HL-60 (cell line): Measurements from ENCODE around the gene HES6.

Source experiments
- DNase-seq, 2 experiments: peaks; one replicate each; pipeline ENCODE4 v3.0.0-alpha.2; 2010 to 2020; ENCODE audit warnings: low read depth in 1 of 2, low spot score in 1 of 2
- H3K27ac ChIP-seq: fragments of 250-450 bp; sonication (Bioruptor Pico); replicated peaks from 2 replicates; pipeline ENCODE4 v1.5.1; 2020; ENCODE audit warnings: mild to moderate bottlenecking, moderate library complexity
- H3K27me3 ChIP-seq: fragments of 250-450 bp; sonication (Bioruptor Pico); 2 replicates; pipeline ENCODE4 v1.5.1; 2021; ENCODE audit warnings: mild to moderate bottlenecking, moderate library complexity; ENCODE audit not compliant: insufficient read depth, poor library complexity, severe bottlenecking
- H3K4me3 ChIP-seq: replicated peaks from 2 replicates; pipeline ENCODE4 v1.5.1; 2011; ENCODE audit warnings: mild to moderate bottlenecking, control low read depth, low read length; ENCODE audit not compliant: insufficient read depth
- CTCF ChIP-seq: IDR thresholded peaks from one replicate; pipeline ENCODE4 v1.5.1; 2011; ENCODE audit warnings: low read length, control low read depth, inconsistent platforms; ENCODE audit not compliant: insufficient read depth
- GABPA ChIP-seq: IDR thresholded peaks from 2 replicates; pipeline ENCODE4 v1.6.1; 2012; ENCODE audit warnings: low read depth
- POLR2AphosphoS5 ChIP-seq: IDR thresholded peaks from 2 replicates; pipeline ENCODE4 v1.6.1; 2012; ENCODE audit warnings: low read depth
- SPI1 ChIP-seq: IDR thresholded peaks from 2 replicates; pipeline ENCODE4 v1.6.1; 2012; ENCODE audit warnings: low read depth, mild to moderate bottlenecking, borderline replicate concordance
- long read RNA-seq: library from polyadenylated mRNA; unstranded; transcript quantifications from one replicate; pipeline ENCODE4 v2.0.0, GENCODE V29; 2020
- TF ChIP-seq, protein P1 (sequence below): IDR thresholded peaks from 2 replicates; pipeline ENCODE4 v1.6.1; 2012; ENCODE audit warnings: low read depth; ENCODE audit not compliant: insufficient replicate concordance

Gene HES6
- long read RNA-seq, partial matches to known transcripts: 0 of 5 reads
- long read RNA-seq, other reads (novel, unspliced or antisense): 0 of 5 reads

- peak within 1 kb of the TSS; percentile 67 for H3K4me3 ChIP-seq
- TF ChIP-seq, protein P1, sequence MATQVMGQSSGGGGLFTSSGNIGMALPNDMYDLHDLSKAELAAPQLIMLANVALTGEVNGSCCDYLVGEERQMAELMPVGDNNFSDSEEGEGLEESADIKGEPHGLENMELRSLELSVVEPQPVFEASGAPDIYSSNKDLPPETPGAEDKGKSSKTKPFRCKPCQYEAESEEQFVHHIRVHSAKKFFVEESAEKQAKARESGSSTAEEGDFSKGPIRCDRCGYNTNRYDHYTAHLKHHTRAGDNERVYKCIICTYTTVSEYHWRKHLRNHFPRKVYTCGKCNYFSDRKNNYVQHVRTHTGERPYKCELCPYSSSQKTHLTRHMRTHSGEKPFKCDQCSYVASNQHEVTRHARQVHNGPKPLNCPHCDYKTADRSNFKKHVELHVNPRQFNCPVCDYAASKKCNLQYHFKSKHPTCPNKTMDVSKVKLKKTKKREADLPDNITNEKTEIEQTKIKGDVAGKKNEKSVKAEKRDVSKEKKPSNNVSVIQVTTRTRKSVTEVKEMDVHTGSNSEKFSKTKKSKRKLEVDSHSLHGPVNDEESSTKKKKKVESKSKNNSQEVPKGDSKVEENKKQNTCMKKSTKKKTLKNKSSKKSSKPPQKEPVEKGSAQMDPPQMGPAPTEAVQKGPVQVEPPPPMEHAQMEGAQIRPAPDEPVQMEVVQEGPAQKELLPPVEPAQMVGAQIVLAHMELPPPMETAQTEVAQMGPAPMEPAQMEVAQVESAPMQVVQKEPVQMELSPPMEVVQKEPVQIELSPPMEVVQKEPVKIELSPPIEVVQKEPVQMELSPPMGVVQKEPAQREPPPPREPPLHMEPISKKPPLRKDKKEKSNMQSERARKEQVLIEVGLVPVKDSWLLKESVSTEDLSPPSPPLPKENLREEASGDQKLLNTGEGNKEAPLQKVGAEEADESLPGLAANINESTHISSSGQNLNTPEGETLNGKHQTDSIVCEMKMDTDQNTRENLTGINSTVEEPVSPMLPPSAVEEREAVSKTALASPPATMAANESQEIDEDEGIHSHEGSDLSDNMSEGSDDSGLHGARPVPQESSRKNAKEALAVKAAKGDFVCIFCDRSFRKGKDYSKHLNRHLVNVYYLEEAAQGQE: no peak
- no peak for TF ChIP-seq CTCF
- peak; percentile 41; the same call in 1 of the 2 replicates for TF ChIP-seq POLR2AphosphoS5
- DNase-seq: peak; percentile 65 to 84
- H3K27me3 ChIP-seq: no peaks in the 10 kb centered on the region
- no peak within 1 kb of the TSS for H3K27ac ChIP-seq
Measured at GRCh38 chr2:238239863-238240756, at the start of gene HES6. TSS of gene HES6 (minus strand) at chr2:238240038. CDS start at chr2:238239905, 133 bp downstream.

DNA sequence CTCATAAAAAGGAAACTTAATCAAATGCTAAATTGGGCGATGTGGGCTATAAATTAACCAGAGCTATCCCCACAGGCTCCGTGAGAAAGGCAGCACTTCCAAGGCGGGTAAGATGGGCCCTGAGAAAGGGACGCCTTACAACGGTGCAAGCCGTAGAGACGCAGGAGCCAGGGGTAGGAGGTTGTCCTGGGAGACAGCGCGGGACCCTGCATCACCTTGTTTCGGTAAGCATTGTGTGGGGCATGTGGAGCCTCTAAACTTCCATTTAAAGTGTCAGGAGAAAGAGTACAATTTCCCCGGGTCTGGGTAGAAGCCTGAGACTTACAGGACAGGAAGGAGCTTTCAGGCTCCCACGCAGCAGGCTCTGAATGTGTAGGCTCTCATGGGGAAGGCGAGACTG, 49.7 kb upstream of the HES6 start:
- H3K27ac ChIP-seq: peak overlapping the region; percentile 81
- no peak for DNase-seq
- no peaks in the 10 kb centered on the region for H3K27me3 ChIP-seq
- TF ChIP-seq SPI1: no peak
- TF ChIP-seq GABPA: no peak
- no peak for TF ChIP-seq CTCF
- TF ChIP-seq, protein P1: no peak
- no peak for TF ChIP-seq POLR2AphosphoS5
- peak overlapping the region; percentile 94 for H3K4me3 ChIP-seq

DNA sequence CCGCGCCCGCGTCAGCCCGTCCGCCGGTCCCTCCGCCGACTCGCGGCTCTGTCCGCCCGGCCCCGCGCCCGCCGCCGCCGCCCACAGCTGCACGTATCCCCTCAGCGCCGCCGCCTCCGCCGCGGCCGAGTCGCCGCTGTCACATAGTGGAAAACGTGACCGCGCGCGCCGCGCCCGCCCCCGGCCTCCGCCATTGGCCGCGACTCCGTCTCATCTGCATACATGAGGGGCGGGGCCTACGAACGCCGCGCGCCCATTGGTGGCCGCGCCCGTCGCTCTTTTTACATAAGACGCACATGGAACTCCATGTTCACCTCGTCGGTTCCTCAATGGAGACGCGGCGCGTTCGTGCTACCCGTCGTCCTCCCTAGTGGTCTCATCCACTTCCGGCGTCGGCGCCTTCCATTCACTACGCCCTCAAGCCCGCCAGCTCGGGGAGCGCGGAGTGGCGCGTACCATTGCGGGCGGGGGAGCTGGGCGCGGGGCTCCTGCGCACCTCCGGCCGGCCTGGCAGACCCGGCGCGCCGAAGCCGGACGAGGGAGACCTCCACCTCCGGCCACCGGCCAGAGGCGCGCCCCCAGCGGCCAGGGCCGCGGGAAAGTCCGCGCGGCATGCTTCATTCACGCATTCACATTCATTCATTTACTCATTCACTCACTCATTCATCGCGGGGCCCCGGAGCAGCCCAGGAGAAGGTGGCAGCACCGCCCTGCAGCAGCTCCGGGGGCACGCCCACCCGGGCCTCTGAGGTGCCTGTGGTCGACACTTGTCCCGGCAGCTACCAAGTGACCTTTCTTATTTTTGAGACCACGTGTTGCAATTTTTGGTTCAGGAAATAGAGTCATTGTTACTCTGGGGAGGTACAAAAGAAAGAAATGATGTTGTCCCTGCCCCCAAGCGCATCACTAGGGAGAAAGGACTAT, 49.1 kb upstream of the HES6 start:
- DNase-seq: peak; percentile 98 to 99
- TF ChIP-seq GABPA (0 out of 2 replicates have a peak, but pooled peaks have one; percentile 14), POLR2AphosphoS5 (no peak), SPI1 (peak; percentile 7; the same call in 1 of the 2 replicates)
- H3K27ac ChIP-seq: peak overlapping the region; percentile 81
- H3K27me3 ChIP-seq: no peaks in the 10 kb centered on the region
- peak overlapping the region; percentile 94 for H3K4me3 ChIP-seq
